ENCODE measurements around the gene ACOX3.
"Not testable (repeated sequence)": the region's sequence is repeated elsewhere in the genome, so short reads cannot be mapped to it uniquely, and the experiment has no call there.

The ACOX3 gene

GRCh38 chr4:8409264-8410065 is 31.1 kb downstream of the ACOX3 start:
- Histone ChIP-seq H3K27me3 (ENCODE audit: control insufficient read depth in 1 of 2, insufficient read depth in 2 of 2, low read length in 2 of 2) (no peaks in the 10 kb centered on the region), H3K9ac (ENCODE audit: low read length) (no peak overlapping the region), H3K36me3 (ENCODE audit: insufficient read depth, low read length) (peaks cover 70% of the 10 kb centered on the region), H3K4me1 (ENCODE audit: insufficient read depth, low read length) (peaks cover 10% of the 10 kb centered on the region), H3K27ac (ENCODE audit: low read depth, low read length) (no peak overlapping the region), H3K4me3 (ENCODE audit: low read depth in 1 of 2, low read length in 2 of 2) (no peak overlapping the region), H3K9me3 (ENCODE audit: low read length) (no peaks in the 10 kb centered on the region)

- Histone ChIP-seq H3K27me3 (ENCODE audit: control insufficient read depth in 1 of 2, insufficient read depth in 2 of 2, low read length in 2 of 2) (no peaks in the 10 kb centered on the region), H3K4me1 (ENCODE audit: insufficient read depth, low read length) (peaks cover 18% of the 10 kb centered on the region), H3K9ac (ENCODE audit: low read length) (no peak overlapping the region), H3K4me3 (ENCODE audit: low read depth in 1 of 2, low read length in 2 of 2) (no peak overlapping the region), H3K27ac (ENCODE audit: low read depth, low read length) (no peak overlapping the region), H3K36me3 (ENCODE audit: insufficient read depth, low read length) (peaks cover 68% of the 10 kb centered on the region), H3K9me3 (ENCODE audit: low read length) (no peaks in the 10 kb centered on the region)
Observed at GRCh38 chr4:8407756-8408155, 32.8 kb downstream of the ACOX3 start.

- peaks cover 63% of the 10 kb centered on the region for H3K36me3 ChIP-seq (ENCODE audit: insufficient read depth, low read length)
- H3K9me3 ChIP-seq (ENCODE audit: low read length) = no peaks in the 10 kb centered on the region
- H3K9ac ChIP-seq (ENCODE audit: low read length) = no peak overlapping the region
- no peak overlapping the region for H3K27ac ChIP-seq (ENCODE audit: low read depth, low read length)
- no peaks in the 10 kb centered on the region for H3K27me3 ChIP-seq (ENCODE audit: control insufficient read depth in 1 of 2, insufficient read depth in 2 of 2, low read length in 2 of 2)
- no peak overlapping the region for H3K4me3 ChIP-seq (ENCODE audit: low read depth in 1 of 2, low read length in 2 of 2)
- peaks cover 22% of the 10 kb centered on the region for H3K4me1 ChIP-seq (ENCODE audit: insufficient read depth, low read length)
Observed at GRCh38 chr4:8407316-8407715, 33.2 kb downstream of the ACOX3 start.

- H3K9ac ChIP-seq (ENCODE audit: low read length); H3K27me3 ChIP-seq (ENCODE audit: control insufficient read depth in 1 of 2, insufficient read depth in 2 of 2, low read length in 2 of 2); H3K27ac ChIP-seq (ENCODE audit: low read depth, low read length); H3K4me3 ChIP-seq (ENCODE audit: low read depth in 1 of 2, low read length in 2 of 2); H3K9me3 ChIP-seq (ENCODE audit: low read length): not testable (repeated sequence)
- peaks cover 25% of the 10 kb centered on the region for H3K4me1 ChIP-seq (ENCODE audit: insufficient read depth, low read length)
- H3K36me3 ChIP-seq (ENCODE audit: insufficient read depth, low read length) = peaks cover 63% of the 10 kb centered on the region
Observed at GRCh38 chr4:8406887-8407286, 33.6 kb downstream of the ACOX3 start.

GRCh38 chr4:8405516-8405875 is 35.0 kb downstream of the ACOX3 start:
- H3K9me3 ChIP-seq (ENCODE audit: low read length) = no peaks in the 10 kb centered on the region
- H3K4me1 ChIP-seq (ENCODE audit: insufficient read depth, low read length) = peaks cover 32% of the 10 kb centered on the region
- H3K9ac ChIP-seq (ENCODE audit: low read length) = no peak overlapping the region
- H3K27me3 ChIP-seq (ENCODE audit: control insufficient read depth in 1 of 2, insufficient read depth in 2 of 2, low read length in 2 of 2) = no peaks in the 10 kb centered on the region
- H3K4me3 ChIP-seq (ENCODE audit: low read depth in 1 of 2, low read length in 2 of 2) = no peak overlapping the region
- H3K36me3 ChIP-seq (ENCODE audit: insufficient read depth, low read length) = peaks cover 54% of the 10 kb centered on the region
- no peak overlapping the region for H3K27ac ChIP-seq (ENCODE audit: low read depth, low read length)

GRCh38 chr4:8404791-8405515 is 35.6 kb downstream of the ACOX3 start:
- no peak overlapping the region for H3K9ac ChIP-seq (ENCODE audit: low read length)
- no peak overlapping the region for H3K4me3 ChIP-seq (ENCODE audit: low read depth in 1 of 2, low read length in 2 of 2)
- peaks cover 28% of the 10 kb centered on the region for H3K4me1 ChIP-seq (ENCODE audit: insufficient read depth, low read length)
- no peaks in the 10 kb centered on the region for H3K9me3 ChIP-seq (ENCODE audit: low read length)
- H3K36me3 ChIP-seq (ENCODE audit: insufficient read depth, low read length) = peaks cover 54% of the 10 kb centered on the region
- H3K27ac ChIP-seq (ENCODE audit: low read depth, low read length) = no peak overlapping the region
- no peaks in the 10 kb centered on the region for H3K27me3 ChIP-seq (ENCODE audit: control insufficient read depth in 1 of 2, insufficient read depth in 2 of 2, low read length in 2 of 2)

GRCh38 chr4:8403976-8404375 is 36.5 kb downstream of the ACOX3 start:
- no peak overlapping the region for H3K27ac ChIP-seq (ENCODE audit: low read depth, low read length)
- H3K4me1 ChIP-seq (ENCODE audit: insufficient read depth, low read length) = peaks cover 21% of the 10 kb centered on the region
- no peaks in the 10 kb centered on the region for H3K27me3 ChIP-seq (ENCODE audit: control insufficient read depth in 1 of 2, insufficient read depth in 2 of 2, low read length in 2 of 2)
- H3K9me3 ChIP-seq (ENCODE audit: low read length) = no peaks in the 10 kb centered on the region
- H3K9ac ChIP-seq (ENCODE audit: low read length) = no peak overlapping the region
- H3K36me3 ChIP-seq (ENCODE audit: insufficient read depth, low read length) = peaks cover 54% of the 10 kb centered on the region
- no peak overlapping the region for H3K4me3 ChIP-seq (ENCODE audit: low read depth in 1 of 2, low read length in 2 of 2)

GRCh38 chr4:8403173-8403753 is 37.3 kb downstream of the ACOX3 start:
- Histone ChIP-seq H3K27me3 (ENCODE audit: control insufficient read depth in 1 of 2, insufficient read depth in 2 of 2, low read length in 2 of 2) (no peaks in the 10 kb centered on the region), H3K36me3 (ENCODE audit: insufficient read depth, low read length) (peaks cover 55% of the 10 kb centered on the region), H3K27ac (ENCODE audit: low read depth, low read length) (no peak overlapping the region), H3K9me3 (ENCODE audit: low read length) (no peaks in the 10 kb centered on the region), H3K9ac (ENCODE audit: low read length) (no peak overlapping the region), H3K4me3 (ENCODE audit: low read depth in 1 of 2, low read length in 2 of 2) (no peak overlapping the region), H3K4me1 (ENCODE audit: insufficient read depth, low read length) (peaks cover 21% of the 10 kb centered on the region)

- H3K9ac ChIP-seq (ENCODE audit: low read length) = no peak overlapping the region
- no peaks in the 10 kb centered on the region for H3K9me3 ChIP-seq (ENCODE audit: low read length)
- peaks cover 21% of the 10 kb centered on the region for H3K4me1 ChIP-seq (ENCODE audit: insufficient read depth, low read length)
- H3K4me3 ChIP-seq (ENCODE audit: low read depth in 1 of 2, low read length in 2 of 2) = no peak overlapping the region
- peak overlapping the region; percentile 46 for H3K27ac ChIP-seq (ENCODE audit: low read depth, low read length)
- H3K36me3 ChIP-seq (ENCODE audit: insufficient read depth, low read length) = peaks cover 51% of the 10 kb centered on the region
- no peaks in the 10 kb centered on the region for H3K27me3 ChIP-seq (ENCODE audit: control insufficient read depth in 1 of 2, insufficient read depth in 2 of 2, low read length in 2 of 2)
Observed at GRCh38 chr4:8402640-8403039, 37.9 kb downstream of the ACOX3 start.

GRCh38 chr4:8402181-8402597 is 38.3 kb downstream of the ACOX3 start:
- H3K4me3 ChIP-seq (ENCODE audit: low read depth in 1 of 2, low read length in 2 of 2) = no peak overlapping the region
- no peak overlapping the region for H3K9ac ChIP-seq (ENCODE audit: low read length)
- H3K36me3 ChIP-seq (ENCODE audit: insufficient read depth, low read length) = peaks cover 48% of the 10 kb centered on the region
- peaks cover 21% of the 10 kb centered on the region for H3K4me1 ChIP-seq (ENCODE audit: insufficient read depth, low read length)
- H3K9me3 ChIP-seq (ENCODE audit: low read length) = no peaks in the 10 kb centered on the region
- no peaks in the 10 kb centered on the region for H3K27me3 ChIP-seq (ENCODE audit: control insufficient read depth in 1 of 2, insufficient read depth in 2 of 2, low read length in 2 of 2)
- H3K27ac ChIP-seq (ENCODE audit: low read depth, low read length) = peak overlapping the region; percentile 46

- no peak overlapping the region for H3K9ac ChIP-seq (ENCODE audit: low read length)
- H3K4me1 ChIP-seq (ENCODE audit: insufficient read depth, low read length) = peaks cover 21% of the 10 kb centered on the region
- peaks cover 48% of the 10 kb centered on the region for H3K36me3 ChIP-seq (ENCODE audit: insufficient read depth, low read length)
- no peaks in the 10 kb centered on the region for H3K9me3 ChIP-seq (ENCODE audit: low read length)
- no peaks in the 10 kb centered on the region for H3K27me3 ChIP-seq (ENCODE audit: control insufficient read depth in 1 of 2, insufficient read depth in 2 of 2, low read length in 2 of 2)
- no peak overlapping the region for H3K4me3 ChIP-seq (ENCODE audit: low read depth in 1 of 2, low read length in 2 of 2)
- H3K27ac ChIP-seq (ENCODE audit: low read depth, low read length) = no peak overlapping the region
Observed at GRCh38 chr4:8401665-8402064, 38.9 kb downstream of the ACOX3 start.
